GM18951 (cell line): ENCODE measurements around the gene PBX4.

Experiments
- POLR2A ChIP-seq: IDR thresholded peaks from 4 replicates; pipeline ENCODE4 v1.6.1; 2011; ENCODE audit warnings: mild to moderate bottlenecking; ENCODE audit not compliant: insufficient read length, insufficient read depth; ENCODE audit errors: extremely low read depth
- in situ Hi-C: fragments of 300-500 bp; cut with MboI; formaldehyde crosslinking; loops from one replicate; pipeline ENCODE4 v1.12.0; 2022; ENCODE audit warnings: low sequenced_read_pairs, mixed read lengths, inconsistent platforms; ENCODE audit not compliant: unreplicated experiment

Gene PBX4

GRCh38 chr19:19559931-19560330, 58.6 kb downstream of the PBX4 start:
- in situ Hi-C loops: no loop called here

GRCh38 chr19:19558636-19559035, 59.9 kb downstream of the PBX4 start:
- no peak for TF ChIP-seq POLR2A
- in situ Hi-C loops: no loop called here

More at GRCh38 chr19:19559931-19560330, 58.6 kb downstream of the PBX4 start:
- TF ChIP-seq POLR2A: no peak

- in situ Hi-C loops: no loop called here
Measured at GRCh38 chr19:19558055-19558454, 60.4 kb downstream of the PBX4 start.

GRCh38 chr19:19554074-19555023, 64.1 kb downstream of the PBX4 start:
- in situ Hi-C loops: no loop called here
- no peak for TF ChIP-seq POLR2A

More at GRCh38 chr19:19558055-19558454, 60.4 kb downstream of the PBX4 start:
- no peak for TF ChIP-seq POLR2A

- in situ Hi-C loops: no loop called here
- TF ChIP-seq POLR2A: no peak
Measured at GRCh38 chr19:19553670-19554069, 64.8 kb downstream of the PBX4 start.

GRCh38 chr19:19552798-19553197, 65.7 kb downstream of the PBX4 start:
- in situ Hi-C loops: no loop called here
- TF ChIP-seq POLR2A: no peak

GRCh38 chr19:19551853-19552192, 66.7 kb downstream of the PBX4 start:
- no peak for TF ChIP-seq POLR2A
- in situ Hi-C loops: no loop called here

GRCh38 chr19:19550972-19551852, 67.3 kb downstream of the PBX4 start:
- in situ Hi-C loops: no loop called here
- no peak for TF ChIP-seq POLR2A

- no peak for TF ChIP-seq POLR2A
- in situ Hi-C loops: no loop called here
Measured at GRCh38 chr19:19550485-19550929, 68.0 kb downstream of the PBX4 start.

- TF ChIP-seq POLR2A: no peak
- in situ Hi-C loops: loop anchor here (25.0 kb wide), 1 partner anchor 412 kb away; no protein-coding TSS in a partner anchor
Measured at GRCh38 chr19:19549804-19550464, 68.6 kb downstream of the PBX4 start.

- no peak for TF ChIP-seq POLR2A
- in situ Hi-C loops: loop anchor here (25.0 kb wide), 1 partner anchor 413 kb away; no protein-coding TSS in a partner anchor
Measured at GRCh38 chr19:19548915-19549759, 69.3 kb downstream of the PBX4 start.

- no peak for TF ChIP-seq POLR2A
- in situ Hi-C loops: loop anchor here (25.0 kb wide), 1 partner anchor 414 kb away; no protein-coding TSS in a partner anchor
Measured at GRCh38 chr19:19547674-19548336, 70.7 kb downstream of the PBX4 start.

GRCh38 chr19:19546751-19547162, 71.7 kb downstream of the PBX4 start:
- in situ Hi-C loops: loop anchor here (25.0 kb wide), 1 partner anchor 416 kb away; no protein-coding TSS in a partner anchor
- no peak for TF ChIP-seq POLR2A
